Endothelial cell of umbilical vein (primary cell): ENCODE measurements around the gene NPB. TPM values are rescaled to one million over a fixed set of nuclear protein-coding genes. Genes with fewer than 3 reads are reported as not detected.

Experiments
- BruUV-seq: library from RNA; stranded (reverse); fragments of 400-500 nt; replicated peaks from 2 replicates; lab custom pipeline; 2021; lab: Mats Ljungman, UMichigan
- CTCF ChIA-PET: fragments of 300-600, 350-600 bp; sonication (Branson Sonifier 250); formaldehyde crosslinking; loops from one replicate; lab custom pipeline; 2021; ENCODE audit warnings: antibody characterized with exemption, inconsistent platforms; lab: Charles Lee
- POLR2A ChIA-PET: fragments of 300-600, 350-600 bp; sonication (Branson Sonifier 250); formaldehyde crosslinking; loops from one replicate; lab custom pipeline; 2021; ENCODE audit warnings: antibody characterized with exemption, inconsistent platforms; lab: Charles Lee
- DNase-seq: peaks from one replicate; pipeline ENCODE4 v3.0.0-alpha.2; 2011; ENCODE audit warnings: low read depth, low spot score
- FAIRE-seq: peaks from 2 replicates; lab custom pipeline; 2011; peaks lifted over from hg19 to GRCh38; lab: Jason Lieb, UNC
- H2AFZ ChIP-seq: 2 replicates; pipeline ENCODE4 v1.6.0; 2012; ENCODE audit warnings: low read depth, low read length, control low read depth, inconsistent platforms
- H3K27ac ChIP-seq: 2 replicates; pipeline ENCODE4 v1.5.1; 2011; ENCODE audit warnings: low read depth, mild to moderate bottlenecking, control low read depth, low read length, moderate library complexity; ENCODE audit not compliant: insufficient read depth
- H3K27me3 ChIP-seq, 2 experiments: 2 replicates each; pipeline versions ENCODE4 v1.6.0 to v1.6.1; 2011; ENCODE audit warnings: low read length in 2 of 2, mixed read lengths in 1 of 2; ENCODE audit not compliant: control insufficient read depth in 2 of 2, insufficient read depth in 2 of 2
- H3K36me3 ChIP-seq, 2 experiments: 2 replicates in 1 of 2; 3 replicates in 1 of 2; pipeline ENCODE4 v1.5.1; 2011; ENCODE audit warnings: low read length in 2 of 2, mild to moderate bottlenecking in 1 of 2, moderate library complexity in 1 of 2; ENCODE audit not compliant: control insufficient read depth in 2 of 2, insufficient read depth in 2 of 2; ENCODE audit errors: extremely low read depth in 1 of 2
- H3K4me1 ChIP-seq: 3 replicates; pipeline ENCODE4 v1.5.1; 2011; ENCODE audit warnings: mild to moderate bottlenecking, low read length; ENCODE audit not compliant: control insufficient read depth, insufficient read depth; ENCODE audit errors: extremely low read depth
- H3K4me2 ChIP-seq: 2 replicates; pipeline ENCODE4 v1.6.1; 2011; ENCODE audit warnings: low read length, control low read depth, mixed read lengths; ENCODE audit not compliant: insufficient read depth
- H3K4me3 ChIP-seq, 3 experiments: fragments of 200-600 bp in 1 of 3; sonication (generic), shearing (Covaris generic) in 1 of 3; replicated peaks in 1 of 3; 2 replicates each; pipeline ENCODE4 v1.5.1; 2011 to 2016; ENCODE audit warnings: control low read depth in 3 of 3, low read length in 3 of 3, mild to moderate bottlenecking in 2 of 3, inconsistent platforms in 1 of 3, low read depth in 1 of 3, moderate library complexity in 1 of 3; ENCODE audit not compliant: insufficient read depth in 1 of 3
- H3K79me2 ChIP-seq: 2 replicates; pipeline ENCODE4 v1.6.0; 2012; ENCODE audit warnings: low read length, inconsistent platforms; ENCODE audit not compliant: control insufficient read depth, insufficient read depth
- H3K9ac ChIP-seq: replicated peaks from 2 replicates; pipeline ENCODE3; 2011; ENCODE audit warnings: low read length, control low read depth; ENCODE audit not compliant: insufficient read depth; ENCODE audit errors: extremely low read depth
- H3K9me1 ChIP-seq: replicated peaks from 3 replicates; pipeline ENCODE4 v1.6.0; 2011; ENCODE audit warnings: mild to moderate bottlenecking, low read length; ENCODE audit not compliant: control insufficient read depth, insufficient read depth; ENCODE audit errors: extremely low read depth
- H3K9me3 ChIP-seq: replicated peaks from 2 replicates; pipeline ENCODE4 v1.5.1; 2012; ENCODE audit warnings: low read length, inconsistent platforms; ENCODE audit not compliant: control insufficient read depth, insufficient read depth
- H4K20me1 ChIP-seq: replicated peaks from 2 replicates; pipeline ENCODE3; 2011; ENCODE audit warnings: mild to moderate bottlenecking, low read length; ENCODE audit not compliant: control insufficient read depth, insufficient read depth; ENCODE audit errors: extremely low read depth
- CTCF ChIP-seq, 2 donors: IDR thresholded peaks; 1 replicate in 1 of 2; 2 replicates in 1 of 2; pipeline ENCODE4 v1.5.1; 2011; ENCODE audit warnings: low read length in 2 of 2, mild to moderate bottlenecking in 2 of 2, moderate library complexity in 2 of 2, control low read depth in 1 of 2, inconsistent platforms in 1 of 2, low read depth in 1 of 2; ENCODE audit not compliant: insufficient read depth in 1 of 2; ENCODE audit errors: extremely low read depth in 1 of 2
- EZH2 ChIP-seq: IDR thresholded peaks from 2 replicates; pipeline ENCODE4 v1.6.1; 2012; ENCODE audit warnings: borderline replicate concordance, low read depth, mild to moderate bottlenecking, moderate library complexity, low read length, inconsistent platforms; ENCODE audit not compliant: severe bottlenecking
- FOS ChIP-seq: IDR thresholded peaks from 2 replicates; pipeline ENCODE4 v1.6.1; 2011; ENCODE audit warnings: mild to moderate bottlenecking, low read length, moderate library complexity, borderline replicate concordance; ENCODE audit not compliant: insufficient read depth
- GATA2 ChIP-seq: IDR thresholded peaks from 2 replicates; pipeline ENCODE4 v1.7.0; 2011; ENCODE audit warnings: low read depth, mild to moderate bottlenecking, moderate library complexity, mixed read lengths, low read length; ENCODE audit not compliant: insufficient read length, insufficient read depth
- JUN ChIP-seq: IDR thresholded peaks from 2 replicates; pipeline ENCODE4 v1.6.1; 2011; ENCODE audit warnings: borderline replicate concordance, low read depth; ENCODE audit not compliant: insufficient read length, insufficient read depth
- MAX ChIP-seq: IDR thresholded peaks from 2 replicates; pipeline ENCODE4 v1.6.1; 2011; ENCODE audit not compliant: insufficient read depth, insufficient read length
- MYC ChIP-seq: IDR thresholded peaks from one replicate; pipeline ENCODE4 v1.6.1; 2011; ENCODE audit warnings: mild to moderate bottlenecking, low read depth, low read length
- POLR2A ChIP-seq: IDR thresholded peaks from 2 replicates; pipeline ENCODE4 v1.6.1; 2012; ENCODE audit warnings: low read depth, mild to moderate bottlenecking, control low read depth, low read length
- POLR2AphosphoS5 ChIP-seq: IDR thresholded peaks from 2 replicates; pipeline ENCODE4 v1.6.1; 2012; ENCODE audit warnings: low read depth, mild to moderate bottlenecking, control low read depth, low read length, moderate library complexity; ENCODE audit not compliant: insufficient read depth
- dilution Hi-C: fragments of 300-500 bp; cut with MboI; formaldehyde crosslinking; loops from one replicate; pipeline ENCODE4 v1.15.0; 2019; ENCODE audit warnings: low sequenced_read_pairs; ENCODE audit not compliant: extremely low pct_ligation_motif_present
- intact Hi-C: fragments of 100-400 bp; cut with micrococcal nuclease; formaldehyde crosslinking; loops from one replicate; pipeline ENCODE4 v1.10.0; 2022
- polyA plus RNA-seq, 4 experiments: library from polyadenylated mRNA; depleted of rRNA in 3 of 4; stranded (reverse) in 3 of 4; unstranded in 1 of 4; fragments of >200 nt; gene quantifications; 2 replicates each; pipeline versions ENCODE4 v1.2.1 to v1.2.3, GENCODE V29; 2011 to 2012; ENCODE audit warnings: missing spikeins in 1 of 4
- total RNA-seq: library from RNA; stranded (reverse); gene quantifications from 2 replicates; pipeline ENCODE4 v1.2.3, GENCODE V29; 2021

The NPB gene
- total and polyA plus RNA-seq, 2 donors (not counting 3 experiments of a cell fraction or from before 2014, with no cell fraction given): 0.33 to 0.42 TPM

- CTCF ChIA-PET: no interaction called here
- dilution Hi-C loops: no loop called here
- H3K4me1 ChIP-seq: peaks cover 3% of the 10 kb centered on the region
- H2AFZ ChIP-seq: no peak overlapping the region
- H3K79me2 ChIP-seq: peaks cover 19% of the 10 kb centered on the region
- H3K9me3 ChIP-seq: no peaks in the 10 kb centered on the region
- H3K9me1 ChIP-seq: no peaks in the 10 kb centered on the region
- H4K20me1 ChIP-seq: no peaks in the 10 kb centered on the region
- no peak overlapping the region for H3K4me3 ChIP-seq
- POLR2A ChIA-PET: no interaction called here
- H3K36me3 ChIP-seq: peaks cover 7 to 9% of the 10 kb centered on the region in 2 experiments
- H3K27me3 ChIP-seq: no peaks in the 10 kb centered on the region
- TF ChIP-seq FOS (no peak), POLR2A (no peak), GATA2 (no peak), CTCF (IDR thresholded peaks at IDR 0.05; ENCODE audit: extremely low read depth in 1 of 2, insufficient read depth in 1 of 2, low read depth in 1 of 2, low read length in 2 of 2) (no peak), JUN (no peak), MYC (no peak), MAX (no peak), POLR2AphosphoS5 (no peak), EZH2 (no peak)
- no peak for DNase-seq
- H3K9ac ChIP-seq: no peak overlapping the region
- no peak for FAIRE-seq
- H3K27ac ChIP-seq: no peak overlapping the region
- BruUV-seq: no TSS peak
- intact Hi-C loops: no loop called here
- no peak overlapping the region for H3K4me2 ChIP-seq
These were observed 6.6 kb upstream of the NPB start for GRCh38 chr17:81895400-81895799.
